WTC11 (cell line): ENCODE results near the gene RCOR3. TPM values are rescaled to one million over a fixed set of nuclear protein-coding genes. Genes with fewer than 3 reads are reported as not detected.

ENCODE experiments used
- ATAC-seq: fragments of 200-7000 bp; cut with Tn5 transposase; 2 replicates; pipeline ENCODE4 v1.10.0; 2021; ENCODE audit warnings: mild to moderate bottlenecking, moderate library complexity
- CTCF ChIA-PET: fragments of 300-600 bp; sonication (Branson Sonifier 250); formaldehyde crosslinking; loops from one replicate; lab custom pipeline; 2021; ENCODE audit warnings: antibody characterized with exemption; lab: Charles Lee
- POLR2A ChIA-PET: fragments of 350-600 bp; sonication (Branson Sonifier 250); formaldehyde crosslinking; loops from one replicate; lab custom pipeline; 2021; ENCODE audit warnings: antibody characterized with exemption; lab: Charles Lee
- DNase-seq: peaks from one replicate; pipeline ENCODE4 v3.0.0; 2021; ENCODE audit warnings: low spot score
- H3K27ac Mint-ChIP-seq: 2 replicates; pipeline ENCODE4 v1.8.0; 2021; ENCODE audit warnings: mixed read lengths
- H3K27me3 Mint-ChIP-seq: 2 replicates; pipeline ENCODE4 v1.8.0; 2021; ENCODE audit warnings: low read depth, mild to moderate bottlenecking, moderate library complexity, mixed read lengths
- H3K36me3 Mint-ChIP-seq: 2 replicates; pipeline ENCODE4 v1.8.0; 2021; ENCODE audit warnings: mixed read lengths
- H3K4me1 Mint-ChIP-seq: 2 replicates; pipeline ENCODE4 v1.8.0; 2022; ENCODE audit warnings: mixed read lengths
- H3K4me3 Mint-ChIP-seq: 2 replicates; pipeline ENCODE4 v1.8.0; 2021; ENCODE audit warnings: mild to moderate bottlenecking, moderate library complexity, mixed read lengths
- H3K9me3 Mint-ChIP-seq: 2 replicates; pipeline ENCODE4 v1.8.0; 2021; ENCODE audit warnings: mixed read lengths
- CBFB ChIP-seq: sonication (generic); formaldehyde crosslinking; IDR thresholded peaks from 2 replicates; pipeline ENCODE4 v1.8.1; 2022; ENCODE audit warnings: mild to moderate bottlenecking, low read depth, missing genetic modification reagents
- FOXK1 ChIP-seq: sonication (generic); formaldehyde crosslinking; IDR thresholded peaks from 2 replicates; pipeline ENCODE4 v1.8.0; 2022; ENCODE audit warnings: mild to moderate bottlenecking, moderate library complexity, missing genetic modification reagents
- IRF1 ChIP-seq: sonication (generic); formaldehyde crosslinking; IDR thresholded peaks from 2 replicates; pipeline ENCODE4 v1.8.0; 2023; ENCODE audit warnings: missing genetic modification reagents
- KAT7 ChIP-seq: sonication (generic); formaldehyde crosslinking; IDR thresholded peaks from 2 replicates; pipeline ENCODE4 v1.8.1; 2023; ENCODE audit warnings: missing genetic modification reagents, mild to moderate bottlenecking, borderline replicate concordance
- MAX ChIP-seq: sonication (generic); formaldehyde crosslinking; IDR thresholded peaks from 2 replicates; pipeline ENCODE4 v1.8.0; 2022; ENCODE audit warnings: mild to moderate bottlenecking, missing genetic modification reagents
- MLX ChIP-seq: sonication (generic); formaldehyde crosslinking; IDR thresholded peaks from 2 replicates; pipeline ENCODE4 v1.8.1; 2023; ENCODE audit warnings: mild to moderate bottlenecking, missing genetic modification reagents, moderate library complexity
- NFYB ChIP-seq: sonication (generic); formaldehyde crosslinking; conservative IDR thresholded peaks from 2 replicates; pipeline ENCODE4 v1.8.0; 2022; ENCODE audit warnings: low read depth, missing genetic modification reagents
- NR1H2 ChIP-seq: sonication (generic); formaldehyde crosslinking; IDR thresholded peaks from 2 replicates; pipeline ENCODE4 v1.9.0; 2021; ENCODE audit warnings: mild to moderate bottlenecking, moderate library complexity, missing genetic modification reagents
- PRDM15 ChIP-seq: sonication (generic); formaldehyde crosslinking; IDR thresholded peaks from 2 replicates; pipeline ENCODE4 v1.8.0; 2022; ENCODE audit warnings: missing genetic modification reagents
- PREB ChIP-seq: sonication (generic); formaldehyde crosslinking; IDR thresholded peaks from 2 replicates; pipeline ENCODE4 v1.8.1; 2022; ENCODE audit warnings: mild to moderate bottlenecking, missing genetic modification reagents, moderate library complexity, borderline replicate concordance
- RELA ChIP-seq: sonication (generic); formaldehyde crosslinking; IDR thresholded peaks from 2 replicates; pipeline ENCODE4 v1.8.1; 2022; ENCODE audit warnings: missing genetic modification reagents, mild to moderate bottlenecking, borderline replicate concordance
- SMAD3 ChIP-seq: sonication (generic); formaldehyde crosslinking; IDR thresholded peaks from 2 replicates; pipeline ENCODE4 v1.8.0; 2022; ENCODE audit warnings: missing genetic modification reagents, mild to moderate bottlenecking, borderline replicate concordance
- SP1 ChIP-seq: sonication (generic); formaldehyde crosslinking; conservative IDR thresholded peaks from 2 replicates; pipeline ENCODE4 v1.8.1; 2022; ENCODE audit warnings: missing genetic modification reagents
- STAT6 ChIP-seq: sonication (generic); formaldehyde crosslinking; conservative IDR thresholded peaks from 2 replicates; pipeline ENCODE4 v1.8.1; 2023; ENCODE audit warnings: mild to moderate bottlenecking, low read depth, missing genetic modification reagents, moderate library complexity
- TEAD4 ChIP-seq: sonication (generic); formaldehyde crosslinking; IDR thresholded peaks from 2 replicates; pipeline ENCODE4 v1.8.0; 2022; ENCODE audit warnings: mild to moderate bottlenecking, missing genetic modification reagents
- ZMAT4 ChIP-seq: fragments of 250-450 bp; sonication (Bioruptor Pico); IDR thresholded peaks from 2 replicates; pipeline ENCODE4 v1.9.0; 2021; ENCODE audit warnings: mild to moderate bottlenecking
- ZNF138 ChIP-seq: sonication (generic); formaldehyde crosslinking; conservative IDR thresholded peaks from 2 replicates; pipeline ENCODE4 v1.8.1; 2022; ENCODE audit warnings: mild to moderate bottlenecking, moderate library complexity, missing genetic modification reagents
- ZNF219 ChIP-seq: sonication (generic); formaldehyde crosslinking; IDR thresholded peaks from 2 replicates; pipeline ENCODE4 v1.8.0; 2023; ENCODE audit warnings: missing genetic modification reagents, mild to moderate bottlenecking, borderline replicate concordance
- ZNF263 ChIP-seq: sonication (generic); formaldehyde crosslinking; IDR thresholded peaks from 2 replicates; pipeline ENCODE4 v1.8.1; 2022; ENCODE audit warnings: low read depth, mild to moderate bottlenecking, moderate library complexity, missing genetic modification reagents
- ZNF512 ChIP-seq: sonication (generic); formaldehyde crosslinking; IDR thresholded peaks from 2 replicates; pipeline ENCODE4 v1.8.1; 2022; ENCODE audit warnings: missing genetic modification reagents, borderline replicate concordance
- total RNA-seq: library from RNA; stranded (reverse); gene quantifications from 3 replicates; pipeline ENCODE4 v1.2.3, GENCODE V29; 2021

RCOR3 gene
- total RNA-seq, 1 experiment from 2014 or later, result 35.9 TPM

GRCh38 chr1:211313392-211313791 lies 54.2 kb downstream of the RCOR3 start (continued):
- no peak for TF ChIP-seq ZNF512 (CRISPR knock-in tag)
- TF ChIP-seq, all 79 proteins: peak for 0

- H3K9me3 Mint-ChIP-seq, result no peaks in the 10 kb centered on the region
- no peaks in the 10 kb centered on the region for H3K27me3 Mint-ChIP-seq
- no peaks in the 10 kb centered on the region for H3K36me3 Mint-ChIP-seq
- ATAC-seq (no peak), DNase-seq (no peak)
- ChIA-PET POLR2A (no interaction called here), CTCF (interaction anchor here (0.7 to 1.7 kb wide), 8 partner anchors 9 to 196 kb away, joined by 3 to 7 read pairs (median 3); no protein-coding TSS in a partner anchor)
- H3K27ac Mint-ChIP-seq, result no peak overlapping the region
- TF ChIP-seq NR1H2, result no peak
- TF ChIP-seq SMAD3 (CRISPR knock-in tag), result no peak
- no peak for TF ChIP-seq ZNF263 (CRISPR knock-in tag)
- TF ChIP-seq RELA (CRISPR knock-in tag), result no peak
- TF ChIP-seq STAT6 (CRISPR knock-in tag), result no peak
- TF ChIP-seq KAT7 (CRISPR knock-in tag), result no peak
- TF ChIP-seq ZMAT4 (CRISPR knock-in tag), result no peak
- TF ChIP-seq FOXK1 (CRISPR knock-in tag), result no peak
- H3K4me1 Mint-ChIP-seq, result 0 out of 2 replicates have a peak, but pooled peaks cover 3% of the 10 kb centered on the region
- no peak overlapping the region for H3K4me3 Mint-ChIP-seq
Measured at GRCh38 chr1:211318576-211319280, 59.6 kb downstream of the RCOR3 start.

GRCh38 chr1:211319892-211320291 lies 60.7 kb downstream of the RCOR3 start:
- no peak overlapping the region for H3K27ac Mint-ChIP-seq
- TF ChIP-seq NR1H2 (no peak), MLX (CRISPR knock-in tag) (no peak), TEAD4 (CRISPR knock-in tag) (no peak), PRDM15 (CRISPR knock-in tag) (no peak), KAT7 (CRISPR knock-in tag) (no peak), ZNF219 (CRISPR knock-in tag) (no peak), NFYB (CRISPR knock-in tag) (no peak), ZNF138 (CRISPR knock-in tag) (no peak), PREB (no peak), IRF1 (CRISPR knock-in tag) (no peak), SP1 (no peak), MAX (no peak), CBFB (CRISPR knock-in tag) (no peak)
- DNase-seq (no peak), ATAC-seq (no peak)
- no peak overlapping the region for H3K4me3 Mint-ChIP-seq
- H3K9me3 Mint-ChIP-seq, result no peaks in the 10 kb centered on the region
- H3K36me3 Mint-ChIP-seq, result no peaks in the 10 kb centered on the region
- ChIA-PET POLR2A (no interaction called here), CTCF (no interaction called here)
- 0 out of 2 replicates have a peak, but pooled peaks cover 3% of the 10 kb centered on the region for H3K4me1 Mint-ChIP-seq
- H3K27me3 Mint-ChIP-seq, result no peaks in the 10 kb centered on the region
